NCI-H345 treated with DMSO at 0.1 percent for 48 hours (cell line): ENCODE data around the gene APOA4.
A peak's percentile ranks its signal among the peaks of the same experiment; 100 is the strongest.

Experiments
- DNase-seq: peaks from one replicate; lab custom pipeline; 2025; ENCODE audit not compliant: unreplicated experiment; lab: John Stamatoyannopoulos, UW

The APOA4 gene

DNA sequence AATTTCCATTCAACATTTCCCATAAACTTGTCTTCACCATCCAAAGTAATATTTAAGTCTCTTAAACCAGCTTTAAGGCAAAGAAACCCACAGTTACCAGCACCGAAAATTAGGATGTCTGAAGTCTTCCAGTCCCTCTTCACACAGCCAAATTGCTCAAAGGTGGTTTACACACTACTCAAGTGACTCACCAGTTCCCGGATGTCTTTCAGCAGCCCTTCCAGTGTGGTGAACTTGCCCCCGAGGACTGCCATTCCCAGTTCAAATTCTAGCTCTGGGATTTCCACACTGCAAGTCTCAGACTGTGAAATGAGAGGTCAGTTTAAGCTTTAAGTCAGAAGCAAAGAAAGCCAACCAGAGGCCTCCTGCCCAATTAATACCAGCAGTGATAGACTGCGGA lies 40.4 kb downstream of the APOA4 start:
- DNase-seq, result no peak

DNA sequence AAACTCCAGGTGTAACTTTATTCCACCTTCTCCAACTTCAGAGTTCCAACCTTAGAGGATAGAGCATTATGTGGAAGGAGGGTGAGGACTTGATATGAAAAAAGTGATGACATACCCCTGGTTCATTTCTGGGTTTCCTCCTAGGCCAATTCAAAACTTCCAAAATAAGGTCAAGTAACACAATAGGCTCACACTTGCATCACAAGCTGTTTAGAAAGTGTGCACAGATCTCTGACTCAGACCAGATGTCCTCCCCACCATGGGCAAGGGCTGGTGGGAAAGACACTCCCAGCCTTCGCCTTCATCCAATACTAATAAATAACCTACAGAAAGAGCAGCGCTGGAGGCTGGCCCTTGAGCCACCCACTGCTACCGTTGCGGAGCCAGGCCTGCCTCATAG lies 44.5 kb downstream of the APOA4 start:
- DNase-seq, result no peak

DNA sequence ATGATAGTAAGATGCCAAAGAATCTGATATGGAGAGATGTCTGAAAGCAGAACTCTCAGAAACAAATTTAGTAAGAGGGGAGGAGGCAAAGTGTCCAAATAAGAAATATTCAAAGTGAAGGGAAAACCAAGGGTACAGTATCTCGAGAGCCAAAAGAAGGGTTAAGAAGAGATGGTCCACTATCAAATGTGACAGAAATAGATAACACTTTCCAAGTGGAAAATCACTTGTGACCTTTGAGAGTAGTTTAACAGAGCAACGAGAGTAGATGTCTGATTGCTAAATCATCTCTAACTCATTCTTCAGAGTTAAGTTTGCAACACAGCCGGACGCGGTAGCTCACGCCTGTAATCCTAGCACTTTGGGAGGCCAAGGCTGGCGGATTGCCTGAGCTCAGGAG lies 46.0 kb downstream of the APOA4 start:
- no peak for DNase-seq

DNA sequence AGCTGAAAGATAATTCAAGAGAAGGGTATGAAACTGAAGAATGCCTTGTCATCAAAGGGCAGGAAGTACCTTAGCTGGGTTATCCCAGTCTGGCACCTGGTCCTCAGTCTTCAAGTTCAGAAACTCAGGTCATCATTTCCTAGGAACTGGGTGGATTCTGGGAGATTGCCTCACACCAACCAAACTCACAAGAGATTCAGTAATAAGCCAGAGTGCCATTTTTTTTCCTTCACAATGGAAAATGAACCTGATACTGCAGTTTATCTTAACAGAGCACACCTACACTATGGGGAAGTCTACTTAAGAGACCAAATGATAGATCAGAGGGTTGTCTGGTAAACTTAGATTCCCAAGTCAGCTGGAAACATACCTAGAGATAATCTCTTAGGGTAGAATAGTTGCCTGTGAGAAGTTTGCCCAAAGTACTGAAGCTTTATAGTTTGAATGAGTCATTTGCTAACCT lies 46.6 kb downstream of the APOA4 start:
- no peak for DNase-seq

DNA sequence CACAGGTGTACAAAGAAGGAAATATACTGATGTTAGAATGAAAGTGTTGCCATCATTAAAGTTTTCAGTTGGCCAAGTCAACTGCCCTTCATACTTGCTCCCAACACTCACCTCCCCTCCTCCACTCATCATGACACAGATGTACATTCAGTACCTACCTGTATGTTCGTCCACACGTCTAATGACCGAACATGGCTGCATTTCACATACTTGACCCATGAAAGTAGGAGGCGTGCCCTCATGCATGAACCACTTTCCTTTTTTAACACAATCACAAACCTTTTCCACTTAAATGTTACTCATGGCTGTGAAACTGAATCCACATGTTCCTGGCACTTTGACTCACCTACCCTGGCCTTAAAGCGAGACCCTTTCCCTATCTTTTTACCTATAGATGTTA lies 47.1 kb downstream of the APOA4 start:
- DNase-seq, result no peak

DNA sequence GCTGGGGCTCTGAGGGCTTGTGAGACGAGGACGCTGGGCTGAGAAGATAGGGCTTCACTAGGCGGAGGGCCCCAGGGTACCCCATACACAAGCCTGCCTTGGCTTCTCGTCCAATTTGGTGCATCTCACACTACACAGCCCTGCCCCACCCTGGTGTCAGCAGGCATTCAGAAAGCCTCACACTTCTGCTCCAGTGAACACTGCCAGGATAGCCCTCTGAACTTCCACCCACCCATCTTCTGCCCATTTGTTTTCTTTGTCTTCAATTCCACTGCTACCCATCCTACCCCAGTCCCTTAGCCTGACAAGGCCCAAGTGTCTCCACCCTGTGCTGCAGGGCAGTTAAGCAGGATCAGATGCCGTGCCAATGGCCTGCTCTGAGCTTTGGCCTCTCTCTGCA lies 48.4 kb downstream of the APOA4 start:
- DNase-seq, result no peak

DNA sequence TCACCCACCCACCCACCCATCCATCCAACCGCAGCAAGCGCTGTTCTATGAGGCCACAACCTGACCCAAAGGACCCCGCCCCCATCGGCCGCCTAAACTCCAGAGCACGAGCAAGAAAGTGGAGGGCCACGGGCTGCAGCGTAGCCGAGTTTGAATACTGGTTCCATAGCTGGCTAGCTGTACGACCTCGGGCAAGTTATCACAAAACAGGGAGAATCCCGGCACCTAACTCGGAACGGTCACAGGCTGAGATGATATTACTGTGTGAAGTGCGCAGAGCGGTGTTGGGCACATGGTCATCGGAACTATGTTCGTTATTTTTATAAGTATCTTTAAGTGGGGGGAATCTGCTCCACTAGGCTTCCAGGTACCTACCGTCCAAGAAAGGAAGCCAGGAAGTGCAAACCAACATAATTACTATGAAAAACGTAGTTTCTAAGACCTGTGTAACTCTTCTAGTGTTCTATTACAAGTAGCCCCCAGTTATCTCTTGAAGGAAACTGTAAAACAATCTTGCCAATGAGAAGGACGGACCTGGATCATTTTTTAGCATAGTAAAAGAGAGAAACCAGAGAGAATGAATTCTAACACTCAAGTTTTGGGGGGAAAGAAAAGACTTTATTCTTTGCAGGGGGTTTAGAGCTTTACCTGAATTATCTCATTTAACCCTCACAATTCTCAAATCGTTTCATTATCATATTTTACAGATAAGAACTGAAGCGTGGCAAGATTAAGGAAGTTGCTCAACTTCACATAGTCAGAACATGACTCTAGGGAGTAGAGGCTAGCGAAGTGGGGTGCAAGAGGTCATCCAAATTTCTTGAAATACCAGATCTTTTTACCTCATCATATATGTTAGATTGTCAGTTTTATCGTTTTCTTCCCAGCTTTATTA lies 49.7 kb downstream of the APOA4 start:
- peak; percentile 65 for DNase-seq

DNA sequence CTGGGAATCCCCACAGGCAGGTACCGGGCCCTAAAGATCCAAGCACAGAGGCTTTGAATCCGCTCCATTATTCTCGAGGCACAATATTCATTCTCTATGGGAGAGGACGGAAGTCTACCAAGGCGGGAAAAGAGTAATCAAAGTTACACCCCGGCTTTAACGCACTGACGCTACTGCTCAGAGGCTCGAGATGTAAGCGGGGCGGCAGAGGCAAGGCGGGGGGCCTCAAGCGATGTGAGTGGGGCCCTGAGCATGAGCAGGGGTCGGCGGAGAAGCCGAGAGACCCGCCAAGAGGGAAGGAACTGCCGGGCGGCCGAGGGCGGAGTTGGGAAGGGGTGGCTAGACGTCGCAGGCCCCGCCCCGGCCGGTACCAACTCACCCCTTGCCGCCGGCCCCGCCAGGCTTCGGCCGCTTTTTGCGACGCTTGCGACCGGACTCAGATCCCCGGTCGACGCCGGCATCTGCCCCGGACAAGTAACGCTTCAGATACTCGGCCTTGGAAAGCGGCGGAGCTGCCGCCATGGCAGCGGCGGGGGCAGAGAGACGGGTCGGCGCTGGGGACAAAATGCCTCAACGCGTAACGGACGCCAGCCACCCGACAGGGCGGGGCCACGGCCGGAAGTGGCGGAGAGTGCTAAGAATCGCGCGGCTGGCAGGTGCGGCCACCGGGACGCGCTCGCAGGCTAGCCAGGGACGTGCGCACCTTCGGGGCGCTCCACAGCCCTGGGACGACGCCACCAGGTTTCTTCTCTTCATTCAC lies 50.5 kb downstream of the APOA4 start, which contains the start of gene BUD13:
TSS of gene BUD13 (minus strand) at position 545 of the 760 bp plus-strand sequence. CDS start at position 522, 23 bp downstream.
- peak; percentile 83 for DNase-seq

DNA sequence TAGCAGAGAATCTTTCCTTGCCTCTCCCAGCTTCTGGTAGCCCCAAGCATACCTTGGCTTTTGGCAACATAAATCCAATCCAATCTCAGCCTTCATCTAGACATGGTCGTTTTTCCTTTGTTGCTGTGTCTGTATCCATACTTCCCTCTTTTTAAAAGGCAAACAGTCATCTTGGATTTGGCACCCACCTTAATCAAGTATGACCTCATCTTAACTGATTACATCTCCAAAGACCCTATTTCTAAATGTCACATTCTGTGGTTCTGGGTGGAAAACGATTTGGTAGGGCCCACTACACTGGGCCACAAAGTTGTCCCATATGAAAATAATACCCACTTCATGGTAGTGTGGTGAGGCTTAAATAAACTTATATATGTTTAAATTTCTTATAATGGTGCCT lies 51.2 kb downstream of the APOA4 start:
- no peak for DNase-seq
